Activated gamma-delta T cell treated with anti-CD3 and anti-CD28 coated beads, Interleukin-2, amount 50 U/mL, for 16 hours (primary cell): ENCODE measurements around the gene HOXB7.

Experiments used
- DNase-seq: peaks from one replicate; pipeline ENCODE4 v3.0.0-alpha.2; 2020; ENCODE audit warnings: low read depth

HOXB7 gene

DNA sequence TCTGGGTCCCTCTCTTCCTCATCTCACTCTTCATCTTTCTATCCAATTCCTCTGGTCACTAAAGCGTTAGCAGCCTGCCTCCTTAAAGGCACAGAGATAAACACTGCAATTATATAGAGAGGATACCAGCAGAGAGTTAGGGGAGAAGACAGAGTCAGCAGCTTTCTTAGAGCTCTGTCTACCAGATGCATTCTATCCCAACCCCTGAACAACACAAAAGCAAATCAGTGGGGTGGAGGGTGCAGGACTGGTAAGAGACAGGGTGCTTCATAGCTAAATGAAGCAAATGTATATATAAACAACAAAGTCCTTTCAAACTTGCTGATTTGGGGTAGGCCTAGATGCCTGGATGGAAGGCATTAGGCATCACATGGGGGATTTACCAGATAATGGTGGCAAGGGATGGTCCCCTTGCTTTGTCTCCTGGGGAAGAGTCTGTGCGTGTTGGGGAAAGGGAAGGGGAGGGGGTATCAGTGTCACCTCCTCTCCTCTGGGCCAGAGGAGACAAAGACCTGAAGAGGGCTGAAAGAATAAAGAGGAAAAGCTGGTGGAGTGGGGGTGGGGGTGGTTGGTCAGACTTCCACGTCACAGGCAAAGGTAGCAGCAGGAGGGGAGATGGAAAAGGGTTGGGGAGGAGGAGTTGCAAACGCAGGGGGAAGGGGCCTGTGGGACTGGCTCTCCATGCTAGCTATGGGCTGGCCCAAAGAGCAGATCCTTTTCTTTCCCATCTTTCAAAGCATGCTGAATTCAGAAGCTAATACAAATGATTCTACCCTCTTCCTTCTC, 44.7 kb downstream of the HOXB7 start:
- no peak for DNase-seq

- no peak for DNase-seq
These were observed 45.7 kb downstream of the HOXB7 start for GRCh38 chr17:48565022-48565554.

GRCh38 chr17:48564188-48565021, 46.4 kb downstream of the HOXB7 start:
- DNase-seq: no peak

DNA sequence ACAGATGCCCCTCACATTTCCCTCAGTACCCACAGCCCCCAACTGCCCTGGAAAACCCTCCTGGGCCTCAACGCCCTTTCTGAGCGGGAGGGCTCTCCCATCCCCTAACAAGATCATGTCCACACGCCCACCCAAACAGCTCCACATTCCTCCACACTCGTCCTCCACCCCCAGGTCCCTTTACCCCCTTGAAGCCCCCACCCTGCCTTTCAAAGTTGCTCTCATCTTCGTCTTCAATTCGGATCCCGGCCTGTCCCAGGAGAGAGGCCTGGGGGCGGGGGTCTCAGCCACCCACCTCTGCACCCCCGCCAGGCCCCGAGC, 47.0 kb downstream of the HOXB7 start:
- DNase-seq: no peak

GRCh38 chr17:48563385-48563838, 47.4 kb downstream of the HOXB7 start:
- no peak for DNase-seq

GRCh38 chr17:48562934-48563333, 47.9 kb downstream of the HOXB7 start:
- DNase-seq: no peak

GRCh38 chr17:48561884-48562810, 48.7 kb downstream of the HOXB7 start:
- DNase-seq: no peak

- no peak for DNase-seq
These were observed 50.7 kb downstream of the HOXB7 start for GRCh38 chr17:48559840-48560817.

GRCh38 chr17:48559122-48559839, 51.5 kb downstream of the HOXB7 start:
- DNase-seq: no peak

DNA sequence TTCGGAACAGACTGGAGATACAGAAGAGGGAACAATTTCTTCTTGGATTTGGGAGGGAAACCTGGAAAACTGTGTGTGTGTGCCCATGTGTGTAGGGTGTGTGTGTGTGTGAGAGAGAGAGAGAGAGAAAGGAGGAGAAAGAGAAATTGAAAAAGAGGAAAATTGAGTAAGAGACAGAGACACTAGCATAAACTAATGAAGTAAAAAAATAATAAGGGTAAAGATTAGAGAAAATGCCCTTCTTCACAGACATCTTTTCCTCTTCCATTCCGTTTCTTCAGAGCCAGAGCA, 52.0 kb downstream of the HOXB7 start:
- DNase-seq: no peak

DNA sequence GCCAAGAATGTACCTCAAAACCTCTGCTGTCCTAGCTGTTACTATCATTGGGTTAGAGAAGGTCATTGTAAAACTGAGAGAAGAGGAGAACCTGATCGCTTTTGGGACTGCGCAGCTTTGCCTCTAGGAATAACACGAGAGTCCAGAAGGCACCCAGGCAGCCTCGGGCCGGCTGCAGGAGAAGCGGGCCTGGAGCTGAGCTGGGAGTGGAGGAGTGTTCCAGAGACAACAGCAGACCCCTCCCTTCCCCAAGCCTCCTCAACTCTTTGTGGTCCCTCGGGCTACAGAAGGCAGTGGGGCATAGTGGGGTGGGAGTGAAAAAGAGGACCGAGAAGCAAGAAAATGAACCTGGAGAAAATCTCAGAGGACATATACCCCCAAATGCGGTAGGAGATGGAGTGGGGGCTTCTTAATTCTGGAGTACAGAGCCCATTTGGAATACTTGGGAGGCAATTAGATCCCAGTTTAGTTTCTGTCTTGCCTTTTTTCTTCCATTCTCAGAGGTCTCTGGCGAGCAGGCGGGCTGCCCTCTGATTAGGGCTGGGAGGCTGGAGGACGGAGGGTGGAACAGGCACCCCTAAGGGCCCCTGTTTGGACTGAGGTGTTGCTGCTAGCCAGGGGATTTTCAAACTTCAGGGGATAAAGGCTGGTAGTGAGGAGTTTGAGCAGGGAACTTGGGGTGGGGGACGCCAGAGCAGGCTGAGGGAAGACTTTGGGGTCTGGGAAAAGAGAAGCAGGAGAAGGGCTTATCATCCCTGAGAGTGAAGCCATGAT, 52.6 kb downstream of the HOXB7 start:
- no peak for DNase-seq
